NCI-H526 treated with DMSO at 0.1 percent for 48 hours (cell line): Measurements from ENCODE around the gene TBX3.

Experiments
- DNase-seq: peaks from one replicate; lab custom pipeline; 2025; lab: John Stamatoyannopoulos, UW

The TBX3 gene

GRCh38 chr12:114627393-114627792, 56.6 kb downstream of the TBX3 start:
- DNase-seq: no peak

- DNase-seq: no peak
Measured at GRCh38 chr12:114625294-114625851, 58.6 kb downstream of the TBX3 start.

- no peak for DNase-seq
Measured at GRCh38 chr12:114623737-114624136, 60.2 kb downstream of the TBX3 start.
